GM12865 (cell line): Measurements from ENCODE around the gene GALNT7.
A peak's percentile ranks its signal among the peaks of the same experiment; 100 is the strongest.
"Not testable (repeated sequence)": the region's sequence is repeated elsewhere in the genome, so short reads cannot be mapped to it uniquely, and the experiment has no call there.

Experiments
- DNase-seq: peaks from one replicate; pipeline ENCODE4 v3.0.0; 2010; ENCODE audit warnings: low read depth
- H3K4me3 ChIP-seq: 2 replicates; pipeline ENCODE4 v1.5.1; 2011; ENCODE audit warnings: mild to moderate bottlenecking, low read depth, low read length, control low read depth
- TF ChIP-seq, protein P1 (sequence below): IDR thresholded peaks from 2 replicates; pipeline ENCODE4 v1.5.1; 2011; ENCODE audit warnings: low read length, control low read depth, low read depth, inconsistent platforms; ENCODE audit not compliant: insufficient read depth; ENCODE audit errors: missing control alignments

The GALNT7 gene

GRCh38 chr4:173182403-173182802 lies 13.8 kb downstream of the GALNT7 start:
- TF ChIP-seq, protein P1, sequence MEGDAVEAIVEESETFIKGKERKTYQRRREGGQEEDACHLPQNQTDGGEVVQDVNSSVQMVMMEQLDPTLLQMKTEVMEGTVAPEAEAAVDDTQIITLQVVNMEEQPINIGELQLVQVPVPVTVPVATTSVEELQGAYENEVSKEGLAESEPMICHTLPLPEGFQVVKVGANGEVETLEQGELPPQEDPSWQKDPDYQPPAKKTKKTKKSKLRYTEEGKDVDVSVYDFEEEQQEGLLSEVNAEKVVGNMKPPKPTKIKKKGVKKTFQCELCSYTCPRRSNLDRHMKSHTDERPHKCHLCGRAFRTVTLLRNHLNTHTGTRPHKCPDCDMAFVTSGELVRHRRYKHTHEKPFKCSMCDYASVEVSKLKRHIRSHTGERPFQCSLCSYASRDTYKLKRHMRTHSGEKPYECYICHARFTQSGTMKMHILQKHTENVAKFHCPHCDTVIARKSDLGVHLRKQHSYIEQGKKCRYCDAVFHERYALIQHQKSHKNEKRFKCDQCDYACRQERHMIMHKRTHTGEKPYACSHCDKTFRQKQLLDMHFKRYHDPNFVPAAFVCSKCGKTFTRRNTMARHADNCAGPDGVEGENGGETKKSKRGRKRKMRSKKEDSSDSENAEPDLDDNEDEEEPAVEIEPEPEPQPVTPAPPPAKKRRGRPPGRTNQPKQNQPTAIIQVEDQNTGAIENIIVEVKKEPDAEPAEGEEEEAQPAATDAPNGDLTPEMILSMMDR = no peak
- H3K4me3 ChIP-seq = no peak overlapping the region
- DNase-seq = no peak

DNA sequence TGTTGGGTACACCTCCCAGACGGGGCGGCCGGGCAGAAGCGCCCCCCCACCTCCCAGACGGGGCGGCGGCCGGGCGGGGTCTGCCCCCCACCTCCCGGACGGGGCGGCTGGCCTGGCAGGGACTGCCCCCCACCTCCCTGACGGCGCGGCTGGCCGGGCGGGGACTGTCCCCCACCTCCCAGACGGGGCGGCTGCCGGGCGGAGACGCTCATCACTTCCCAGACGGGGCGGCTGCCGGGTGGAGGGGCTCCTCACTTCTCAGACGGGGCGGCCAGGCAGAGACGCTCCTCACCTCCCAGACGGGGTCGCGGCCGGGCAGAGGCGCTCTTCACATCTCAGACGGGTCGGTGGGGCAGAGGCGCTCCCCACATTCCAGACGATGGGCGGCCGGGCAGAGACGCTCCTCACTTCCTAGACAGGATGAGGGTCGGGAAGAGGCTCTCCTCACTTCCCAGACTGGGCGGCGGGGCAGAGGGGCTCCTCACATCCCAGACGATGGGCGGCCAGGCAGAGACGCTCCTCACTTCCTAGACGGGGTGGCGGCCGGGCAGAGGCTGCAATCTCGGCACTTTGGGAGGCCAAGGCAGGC lies 15.1 kb downstream of the GALNT7 start:
- DNase-seq, H3K4me3 ChIP-seq: not testable (repeated sequence)

DNA sequence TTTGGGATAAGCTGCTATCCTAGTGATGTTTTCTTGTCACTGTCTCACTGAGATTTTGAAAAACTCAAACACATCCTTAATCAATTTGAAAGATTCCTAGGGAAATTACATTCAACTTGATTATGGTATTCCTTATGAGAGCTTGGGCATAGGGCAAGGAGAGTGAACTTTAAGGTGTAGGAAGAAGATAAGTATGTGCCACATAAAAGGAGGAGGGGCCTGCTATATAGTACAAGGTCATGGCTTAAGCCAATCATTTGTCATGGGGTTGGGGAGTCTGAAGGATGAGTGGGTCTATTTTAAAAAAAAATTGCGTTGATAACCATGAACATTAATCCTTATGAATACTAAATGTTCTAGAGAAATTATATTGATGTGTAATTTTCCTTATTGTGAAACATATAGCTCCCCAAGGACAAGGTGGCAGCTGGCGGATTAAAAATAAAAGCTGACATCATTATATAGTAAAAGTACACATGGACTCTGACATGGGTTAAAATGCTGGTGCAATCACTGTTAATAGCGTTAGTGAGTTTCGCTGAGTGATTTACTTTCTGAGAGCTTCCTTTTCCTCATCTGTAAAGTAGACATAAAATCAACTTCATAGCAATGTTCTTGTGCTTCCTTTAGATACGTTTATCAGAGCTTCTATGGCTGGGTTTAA lies 17.4 kb downstream of the GALNT7 start:
- H3K4me3 ChIP-seq = no peak overlapping the region
- DNase-seq = peak; percentile 26
- TF ChIP-seq, protein P1 = no peak

DNA sequence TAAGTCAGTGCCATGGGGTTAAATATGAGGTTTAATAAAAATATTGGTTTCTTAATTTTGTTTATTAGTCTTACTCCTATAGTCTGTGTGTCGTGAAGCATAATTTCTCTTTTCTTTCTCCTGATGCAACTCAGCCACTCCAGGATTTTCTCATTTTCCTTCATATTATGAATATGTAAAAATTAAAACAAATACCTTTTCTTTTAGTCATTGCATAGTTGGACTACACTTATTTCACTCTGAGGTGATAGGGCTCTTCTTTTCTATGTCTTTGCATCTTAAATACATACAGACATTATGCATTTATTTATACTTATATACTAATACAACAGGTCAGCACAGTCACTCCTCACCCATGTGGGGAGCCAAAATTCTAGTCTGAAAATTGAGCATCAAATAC lies 19.1 kb downstream of the GALNT7 start:
- TF ChIP-seq, protein P1 = no peak
- H3K4me3 ChIP-seq = no peak overlapping the region
- DNase-seq = no peak

- no peak for DNase-seq
- TF ChIP-seq, protein P1 = no peak
- H3K4me3 ChIP-seq = no peak overlapping the region
These were observed 20.0 kb downstream of the GALNT7 start for GRCh38 chr4:173188648-173189047.

DNA sequence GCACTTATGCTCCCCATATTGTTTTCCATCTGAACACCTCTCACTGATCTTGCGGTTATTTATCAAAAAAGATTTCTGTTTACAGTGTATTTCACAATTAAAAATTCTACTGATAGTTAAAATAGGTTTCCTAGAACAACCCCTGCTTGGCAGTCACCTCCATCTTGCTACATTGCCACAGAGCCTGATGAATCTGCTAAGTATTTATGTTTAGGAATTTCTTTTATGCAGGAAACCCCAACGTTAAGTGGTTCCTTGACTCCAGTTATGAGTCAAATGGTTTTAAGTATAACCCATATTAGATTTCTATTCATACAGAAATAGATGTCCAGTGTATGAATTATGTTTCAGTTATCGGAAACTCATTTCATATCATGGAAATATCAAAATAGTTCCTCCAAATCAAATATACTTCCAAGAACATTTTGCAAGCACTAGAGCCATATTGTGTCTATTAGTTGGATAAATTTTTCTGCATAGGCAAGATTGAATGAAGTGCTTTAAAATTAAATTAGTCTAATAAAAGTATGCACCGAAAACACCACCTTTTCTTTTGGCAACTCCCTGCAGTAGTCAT lies 20.6 kb downstream of the GALNT7 start:
- DNase-seq = no peak
- TF ChIP-seq, protein P1 = no peak
- no peak overlapping the region for H3K4me3 ChIP-seq

DNA sequence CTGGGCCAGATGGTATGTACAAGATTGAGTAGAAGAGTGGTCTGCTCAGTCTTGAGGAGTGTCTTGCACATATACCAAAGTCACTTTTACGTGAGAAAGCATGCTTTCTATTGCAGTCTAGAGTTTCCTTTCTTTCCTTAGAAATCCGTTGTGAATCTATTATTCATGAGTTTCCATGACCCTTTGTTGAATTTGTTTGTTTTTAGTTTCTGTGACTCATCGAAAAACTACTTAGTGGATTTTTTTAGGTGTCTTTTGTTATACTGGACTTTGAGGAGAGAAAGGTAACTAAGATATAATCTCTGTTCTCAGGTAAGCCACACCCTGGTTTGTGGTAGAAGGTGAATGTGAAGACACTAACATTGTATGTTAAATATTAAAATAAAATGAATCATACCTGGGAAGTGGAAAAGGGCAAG lies 23.0 kb downstream of the GALNT7 start:
- TF ChIP-seq, protein P1 = no peak
- DNase-seq = no peak
- H3K4me3 ChIP-seq = no peak overlapping the region
